ENCODE results near the gene RALGPS1. TPM values are rescaled to one million over a fixed set of nuclear protein-coding genes. Genes with fewer than 3 reads are reported as not detected.
A peak's percentile ranks its signal among the peaks of the same experiment; 100 is the strongest.

The RALGPS1 gene
- total RNA-seq, 1 experiment from 2014 or later, result 28.5 TPM

DNA sequence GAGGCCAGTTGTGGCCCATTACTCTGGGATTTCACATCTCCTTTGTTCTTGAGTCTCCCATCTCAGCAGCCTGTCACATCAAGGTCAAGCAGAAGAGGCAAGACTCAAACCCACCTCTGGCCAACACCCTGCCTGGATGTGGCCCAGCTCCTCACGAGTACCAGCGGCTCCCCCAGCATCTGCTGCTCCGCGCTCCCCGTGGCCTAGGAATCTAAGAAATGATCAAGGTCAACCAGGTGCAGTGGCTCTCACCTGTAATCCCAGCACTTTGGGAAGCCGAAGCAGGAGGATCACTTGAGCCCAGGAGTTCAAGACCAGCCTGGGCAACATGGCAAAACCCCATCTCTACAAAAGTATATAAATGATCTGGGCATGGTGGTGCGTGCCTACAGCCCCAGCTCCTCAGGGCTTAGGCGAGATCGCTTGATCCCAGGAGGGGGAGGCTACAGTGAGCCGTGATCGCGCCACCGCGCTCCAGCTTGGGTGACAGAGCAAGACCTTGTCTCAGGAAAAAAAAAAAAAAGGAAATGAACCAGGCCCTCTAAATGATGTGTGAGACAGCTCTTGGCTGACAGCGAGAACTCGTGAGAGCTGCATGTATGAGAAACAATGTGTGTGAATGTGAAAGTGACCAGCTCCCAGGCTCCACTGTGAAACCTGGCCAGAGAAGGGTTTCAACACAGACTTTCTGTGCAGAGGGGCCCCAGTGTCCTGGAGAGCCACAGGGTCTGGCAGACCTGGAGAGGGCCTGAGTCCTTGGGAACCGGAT is 269.4 kb downstream of the RALGPS1 start:
- 0 out of 2 replicates have a peak overlapping the region, but pooled peaks have one; percentile 8 for H3K27ac Mint-ChIP-seq
- DNase-seq (ENCODE audit: low spot score) (no peak), ATAC-seq (no peak)
- peaks cover 12% of the 10 kb centered on the region for H3K4me1 Mint-ChIP-seq
- H3K27me3 Mint-ChIP-seq (ENCODE audit: low read depth), result no peaks in the 10 kb centered on the region
- H3K4me3 Mint-ChIP-seq, result no peak overlapping the region
- POLR2A ChIA-PET, result interaction anchor here (0.6 to 0.7 kb wide), 2 partner anchors 50 to 916 kb away, joined by 3 to 5 read pairs; no protein-coding TSS in a partner anchor
- TF ChIP-seq SOX15 (CRISPR knock-in tag; IDR thresholded peaks at IDR 0.05) (no peak), NFYB (CRISPR knock-in tag; conservative IDR thresholded peaks at IDR 0.05; ENCODE audit: low read depth) (no peak), EMX1 (CRISPR knock-in tag; IDR thresholded peaks at IDR 0.05) (no peak), NFE2L1 (CRISPR knock-in tag; IDR thresholded peaks at IDR 0.05) (no peak), NR1H2 (CRISPR knock-in tag; IDR thresholded peaks at IDR 0.05) (no peak), ATF1 (CRISPR knock-in tag; IDR thresholded peaks at IDR 0.05) (no peak), ZNF396 (CRISPR knock-in tag; IDR thresholded peaks at IDR 0.05; ENCODE audit: borderline replicate concordance) (no peak), ZBTB21 (CRISPR knock-in tag; IDR thresholded peaks at IDR 0.05; ENCODE audit: borderline replicate concordance) (no peak), RELA (CRISPR knock-in tag; IDR thresholded peaks at IDR 0.05; ENCODE audit: borderline replicate concordance) (no peak), SMAD4 (CRISPR knock-in tag; IDR thresholded peaks at IDR 0.05) (no peak), NR3C1 (CRISPR knock-in tag; conservative IDR thresholded peaks at IDR 0.05; ENCODE audit: low read depth) (no peak), CREM (CRISPR knock-in tag; IDR thresholded peaks at IDR 0.05) (no peak), ZNF423 (CRISPR knock-in tag; IDR thresholded peaks at IDR 0.05) (no peak), ZNF138 (CRISPR knock-in tag; conservative IDR thresholded peaks at IDR 0.05) (no peak), SMAD3 (CRISPR knock-in tag; IDR thresholded peaks at IDR 0.05; ENCODE audit: borderline replicate concordance) (no peak), RORB (CRISPR knock-in tag; IDR thresholded peaks at IDR 0.05) (no peak), ZNF416 (CRISPR knock-in tag; IDR thresholded peaks at IDR 0.05) (no peak)
- TF ChIP-seq, protein P1, sequence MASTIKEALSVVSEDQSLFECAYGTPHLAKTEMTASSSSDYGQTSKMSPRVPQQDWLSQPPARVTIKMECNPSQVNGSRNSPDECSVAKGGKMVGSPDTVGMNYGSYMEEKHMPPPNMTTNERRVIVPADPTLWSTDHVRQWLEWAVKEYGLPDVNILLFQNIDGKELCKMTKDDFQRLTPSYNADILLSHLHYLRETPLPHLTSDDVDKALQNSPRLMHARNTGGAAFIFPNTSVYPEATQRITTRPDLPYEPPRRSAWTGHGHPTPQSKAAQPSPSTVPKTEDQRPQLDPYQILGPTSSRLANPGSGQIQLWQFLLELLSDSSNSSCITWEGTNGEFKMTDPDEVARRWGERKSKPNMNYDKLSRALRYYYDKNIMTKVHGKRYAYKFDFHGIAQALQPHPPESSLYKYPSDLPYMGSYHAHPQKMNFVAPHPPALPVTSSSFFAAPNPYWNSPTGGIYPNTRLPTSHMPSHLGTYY (CRISPR knock-in tag; IDR thresholded peaks at IDR 0.05), result no peak
- TF ChIP-seq, protein P2, sequence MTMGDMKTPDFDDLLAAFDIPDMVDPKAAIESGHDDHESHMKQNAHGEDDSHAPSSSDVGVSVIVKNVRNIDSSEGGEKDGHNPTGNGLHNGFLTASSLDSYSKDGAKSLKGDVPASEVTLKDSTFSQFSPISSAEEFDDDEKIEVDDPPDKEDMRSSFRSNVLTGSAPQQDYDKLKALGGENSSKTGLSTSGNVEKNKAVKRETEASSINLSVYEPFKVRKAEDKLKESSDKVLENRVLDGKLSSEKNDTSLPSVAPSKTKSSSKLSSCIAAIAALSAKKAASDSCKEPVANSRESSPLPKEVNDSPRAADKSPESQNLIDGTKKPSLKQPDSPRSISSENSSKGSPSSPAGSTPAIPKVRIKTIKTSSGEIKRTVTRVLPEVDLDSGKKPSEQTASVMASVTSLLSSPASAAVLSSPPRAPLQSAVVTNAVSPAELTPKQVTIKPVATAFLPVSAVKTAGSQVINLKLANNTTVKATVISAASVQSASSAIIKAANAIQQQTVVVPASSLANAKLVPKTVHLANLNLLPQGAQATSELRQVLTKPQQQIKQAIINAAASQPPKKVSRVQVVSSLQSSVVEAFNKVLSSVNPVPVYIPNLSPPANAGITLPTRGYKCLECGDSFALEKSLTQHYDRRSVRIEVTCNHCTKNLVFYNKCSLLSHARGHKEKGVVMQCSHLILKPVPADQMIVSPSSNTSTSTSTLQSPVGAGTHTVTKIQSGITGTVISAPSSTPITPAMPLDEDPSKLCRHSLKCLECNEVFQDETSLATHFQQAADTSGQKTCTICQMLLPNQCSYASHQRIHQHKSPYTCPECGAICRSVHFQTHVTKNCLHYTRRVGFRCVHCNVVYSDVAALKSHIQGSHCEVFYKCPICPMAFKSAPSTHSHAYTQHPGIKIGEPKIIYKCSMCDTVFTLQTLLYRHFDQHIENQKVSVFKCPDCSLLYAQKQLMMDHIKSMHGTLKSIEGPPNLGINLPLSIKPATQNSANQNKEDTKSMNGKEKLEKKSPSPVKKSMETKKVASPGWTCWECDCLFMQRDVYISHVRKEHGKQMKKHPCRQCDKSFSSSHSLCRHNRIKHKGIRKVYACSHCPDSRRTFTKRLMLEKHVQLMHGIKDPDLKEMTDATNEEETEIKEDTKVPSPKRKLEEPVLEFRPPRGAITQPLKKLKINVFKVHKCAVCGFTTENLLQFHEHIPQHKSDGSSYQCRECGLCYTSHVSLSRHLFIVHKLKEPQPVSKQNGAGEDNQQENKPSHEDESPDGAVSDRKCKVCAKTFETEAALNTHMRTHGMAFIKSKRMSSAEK (CRISPR knock-in tag; IDR thresholded peaks at IDR 0.05; ENCODE audit: borderline replicate concordance), result no peak
- TF ChIP-seq, protein P3, sequence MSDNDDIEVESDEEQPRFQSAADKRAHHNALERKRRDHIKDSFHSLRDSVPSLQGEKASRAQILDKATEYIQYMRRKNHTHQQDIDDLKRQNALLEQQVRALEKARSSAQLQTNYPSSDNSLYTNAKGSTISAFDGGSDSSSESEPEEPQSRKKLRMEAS (CRISPR knock-in tag; IDR thresholded peaks at IDR 0.05), result no peak
- CTCF ChIA-PET, result no interaction called here
- H3K36me3 Mint-ChIP-seq, result no peaks in the 10 kb centered on the region
- no peaks in the 10 kb centered on the region for H3K9me3 Mint-ChIP-seq

DNA sequence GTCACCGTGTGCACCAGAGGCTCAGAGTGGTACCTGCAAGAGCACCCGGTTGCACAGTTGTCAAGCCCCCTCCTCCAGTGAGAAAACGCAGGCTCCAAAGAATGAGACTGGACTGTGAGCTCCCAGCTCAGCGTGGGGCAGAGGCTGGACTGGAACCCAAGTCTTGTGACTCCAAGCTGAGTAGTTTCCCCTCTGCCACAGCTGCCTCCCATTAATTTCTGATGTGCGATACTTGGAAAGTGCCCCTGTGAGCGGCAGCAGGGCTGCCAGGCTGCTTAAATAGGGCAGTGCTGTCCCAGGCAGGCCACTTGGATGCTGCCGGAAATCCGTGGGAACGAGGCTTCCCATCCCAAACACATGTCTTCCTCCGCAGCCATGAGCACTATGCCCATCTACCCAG is 270.1 kb downstream of the RALGPS1 start:
- DNase-seq (ENCODE audit: low spot score) (no peak), ATAC-seq (no peak)
- H3K27me3 Mint-ChIP-seq (ENCODE audit: low read depth), result no peaks in the 10 kb centered on the region
- CTCF ChIA-PET, result no interaction called here
- no peaks in the 10 kb centered on the region for H3K9me3 Mint-ChIP-seq
- H3K4me1 Mint-ChIP-seq, result peaks cover 12% of the 10 kb centered on the region
- no peaks in the 10 kb centered on the region for H3K36me3 Mint-ChIP-seq
- no peak overlapping the region for H3K4me3 Mint-ChIP-seq
- H3K27ac Mint-ChIP-seq, result no peak overlapping the region
- POLR2A ChIA-PET, result interaction anchor here (0.7 kb wide), 1 partner anchor 916 kb away, joined by 5 read pairs; no protein-coding TSS in a partner anchor
- TF ChIP-seq GABPB1 (CRISPR knock-in tag; IDR thresholded peaks at IDR 0.05) (no peak), ELF4 (CRISPR knock-in tag; IDR thresholded peaks at IDR 0.05; ENCODE audit: low read depth) (no peak), ESRRA (CRISPR knock-in tag; IDR thresholded peaks at IDR 0.05; ENCODE audit: borderline replicate concordance) (no peak), ZNF232 (CRISPR knock-in tag; IDR thresholded peaks at IDR 0.05) (no peak)
- TF ChIP-seq, protein P4, sequence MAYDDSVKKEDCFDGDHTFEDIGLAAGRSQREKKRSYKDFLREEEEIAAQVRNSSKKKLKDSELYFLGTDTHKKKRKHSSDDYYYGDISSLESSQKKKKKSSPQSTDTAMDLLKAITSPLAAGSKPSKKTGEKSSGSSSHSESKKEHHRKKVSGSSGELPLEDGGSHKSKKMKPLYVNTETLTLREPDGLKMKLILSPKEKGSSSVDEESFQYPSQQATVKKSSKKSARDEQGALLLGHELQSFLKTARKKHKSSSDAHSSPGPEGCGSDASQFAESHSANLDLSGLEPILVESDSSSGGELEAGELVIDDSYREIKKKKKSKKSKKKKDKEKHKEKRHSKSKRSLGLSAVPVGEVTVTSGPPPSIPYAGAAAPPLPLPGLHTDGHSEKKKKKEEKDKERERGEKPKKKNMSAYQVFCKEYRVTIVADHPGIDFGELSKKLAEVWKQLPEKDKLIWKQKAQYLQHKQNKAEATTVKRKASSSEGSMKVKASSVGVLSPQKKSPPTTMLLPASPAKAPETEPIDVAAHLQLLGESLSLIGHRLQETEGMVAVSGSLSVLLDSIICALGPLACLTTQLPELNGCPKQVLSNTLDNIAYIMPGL (CRISPR knock-in tag; IDR thresholded peaks at IDR 0.05), result no peak
- TF ChIP-seq, protein P5, sequence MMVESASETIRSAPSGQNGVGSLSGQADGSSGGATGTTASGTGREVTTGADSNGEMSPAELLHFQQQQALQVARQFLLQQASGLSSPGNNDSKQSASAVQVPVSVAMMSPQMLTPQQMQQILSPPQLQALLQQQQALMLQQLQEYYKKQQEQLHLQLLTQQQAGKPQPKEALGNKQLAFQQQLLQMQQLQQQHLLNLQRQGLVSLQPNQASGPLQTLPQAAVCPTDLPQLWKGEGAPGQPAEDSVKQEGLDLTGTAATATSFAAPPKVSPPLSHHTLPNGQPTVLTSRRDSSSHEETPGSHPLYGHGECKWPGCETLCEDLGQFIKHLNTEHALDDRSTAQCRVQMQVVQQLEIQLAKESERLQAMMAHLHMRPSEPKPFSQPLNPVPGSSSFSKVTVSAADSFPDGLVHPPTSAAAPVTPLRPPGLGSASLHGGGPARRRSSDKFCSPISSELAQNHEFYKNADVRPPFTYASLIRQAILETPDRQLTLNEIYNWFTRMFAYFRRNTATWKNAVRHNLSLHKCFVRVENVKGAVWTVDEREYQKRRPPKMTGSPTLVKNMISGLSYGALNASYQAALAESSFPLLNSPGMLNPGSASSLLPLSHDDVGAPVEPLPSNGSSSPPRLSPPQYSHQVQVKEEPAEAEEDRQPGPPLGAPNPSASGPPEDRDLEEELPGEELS (CRISPR knock-in tag; IDR thresholded peaks at IDR 0.05), result no peak
